PC-3 (cell line): Measurements from ENCODE around the gene SPATA6. TPM values are rescaled to one million over a fixed set of nuclear protein-coding genes. Genes with fewer than 3 reads are reported as not detected.
"Not testable (repeated sequence)": the region's sequence is repeated elsewhere in the genome, so short reads cannot be mapped to it uniquely, and the experiment has no call there.

Experiments
- ATAC-seq: fragments of 200-7000 bp; cut with Tn5 transposase; 2 replicates; pipeline ENCODE4 v1.9.1; 2020; ENCODE audit warnings: mild to moderate bottlenecking, moderate library complexity
- BruUV-seq: library from RNA; stranded (reverse); fragments of 400-500 nt; replicated peaks from 2 replicates; lab custom pipeline; 2021; lab: Mats Ljungman, UMichigan
- CTCF ChIA-PET: fragments of 300-600 bp; sonication (Branson Sonifier 250); formaldehyde crosslinking; loops from one replicate; lab custom pipeline; 2022; ENCODE audit warnings: antibody characterized with exemption; lab: Charles Lee
- POLR2A ChIA-PET: fragments of 300-600 bp; sonication (Branson Sonifier 250); formaldehyde crosslinking; loops from one replicate; lab custom pipeline; 2022; ENCODE audit warnings: antibody characterized with exemption; ENCODE audit not compliant: unreplicated experiment; lab: Charles Lee
- DNase-seq: peaks from one replicate; pipeline ENCODE4 v3.0.0-alpha.2; 2015
- H2AFZ ChIP-seq: fragments of 300-600 bp; sonication (generic); 2 replicates; pipeline ENCODE4 v1.6.0; 2016; ENCODE audit warnings: antibody characterized with exemption, low read length
- H3F3A ChIP-seq: fragments of 300-600 bp; sonication (generic); one replicate; pipeline ENCODE4 v1.6.0; 2017; ENCODE audit warnings: antibody characterized with exemption, low read length, control low read depth, mild to moderate bottlenecking; ENCODE audit not compliant: unreplicated experiment
- H3K27ac ChIP-seq: fragments of 300-600 bp; sonication (generic); 2 replicates; pipeline ENCODE4 v1.5.1; 2016; ENCODE audit warnings: mild to moderate bottlenecking, low read length
- H3K27me3 ChIP-seq: fragments of 300-600 bp; sonication (generic); 2 replicates; pipeline ENCODE4 v1.6.1; 2016; ENCODE audit warnings: low read length, mixed read lengths
- H3K36me3 ChIP-seq: fragments of 300-600 bp; sonication (generic); 2 replicates; pipeline ENCODE4 v1.6.1; 2016; ENCODE audit warnings: low read depth, mixed run types, low read length, mixed read lengths
- H3K4me1 ChIP-seq: fragments of 300-600 bp; sonication (generic); 2 replicates; pipeline ENCODE4 v1.5.1; 2016; ENCODE audit warnings: low read length; ENCODE audit not compliant: insufficient read depth
- H3K4me2 ChIP-seq: fragments of 300-600 bp; sonication (generic); 2 replicates; pipeline ENCODE4 v1.6.0; 2016; ENCODE audit warnings: low read length
- H3K4me3 ChIP-seq: fragments of 300-600 bp; sonication (generic); 2 replicates; pipeline ENCODE4 v1.5.1; 2016; ENCODE audit warnings: mild to moderate bottlenecking, low read length, mixed read lengths
- H3K79me2 ChIP-seq: fragments of 300-600 bp; sonication (generic); 2 replicates; pipeline ENCODE4 v1.6.1; 2017; ENCODE audit warnings: low read length, mixed read lengths
- H3K9ac ChIP-seq: fragments of 300-600 bp; sonication (generic); 2 replicates; pipeline ENCODE4 v1.6.0; 2016; ENCODE audit warnings: mild to moderate bottlenecking, low read length
- H3K9me2 ChIP-seq: fragments of 300-600 bp; sonication (generic); replicated peaks from 2 replicates; pipeline ENCODE4 v1.6.1; 2016; ENCODE audit warnings: mixed run types, low read length, mixed read lengths
- H3K9me3 ChIP-seq: fragments of 300-600 bp; sonication (generic); 2 replicates; pipeline ENCODE4 v1.6.1; 2016; ENCODE audit warnings: low read length, mixed read lengths
- H4K20me1 ChIP-seq: fragments of 300-600 bp; sonication (generic); 2 replicates; pipeline ENCODE4 v1.6.1; 2016; ENCODE audit warnings: low read length, mixed read lengths
- EZH2 ChIP-seq: fragments of 300-600 bp; sonication (generic); IDR thresholded peaks from one replicate; pipeline ENCODE4 v1.6.1; 2017; ENCODE audit warnings: antibody characterized with exemption, mild to moderate bottlenecking, low read length; ENCODE audit not compliant: unreplicated experiment
- EZH2phosphoT487 ChIP-seq: fragments of 300-600 bp; sonication (generic); IDR thresholded peaks from 2 replicates; pipeline ENCODE4 v1.6.1; 2018; ENCODE audit warnings: mild to moderate bottlenecking, antibody characterized with exemption, low read length, borderline replicate concordance
- intact Hi-C: fragments of 100-400 bp; cut with micrococcal nuclease; formaldehyde crosslinking; loops from 2 replicates; pipeline ENCODE4 v1.9.0; 2023
- total RNA-seq: library from RNA; depleted of rRNA; stranded (reverse); fragments of >200 nt; gene quantifications from 2 replicates; pipeline ENCODE4 v1.2.3, GENCODE V29; 2014
- TF ChIP-seq, protein P1 (sequence below): fragments of 300-600 bp; sonication (generic); conservative IDR thresholded peaks from 2 replicates; pipeline ENCODE4 v1.5.1; 2017; ENCODE audit warnings: antibody characterized with exemption, low read depth, mild to moderate bottlenecking, low read length

The SPATA6 gene
- total RNA-seq, 1 experiment from 2014 or later = 0.40 TPM

DNA sequence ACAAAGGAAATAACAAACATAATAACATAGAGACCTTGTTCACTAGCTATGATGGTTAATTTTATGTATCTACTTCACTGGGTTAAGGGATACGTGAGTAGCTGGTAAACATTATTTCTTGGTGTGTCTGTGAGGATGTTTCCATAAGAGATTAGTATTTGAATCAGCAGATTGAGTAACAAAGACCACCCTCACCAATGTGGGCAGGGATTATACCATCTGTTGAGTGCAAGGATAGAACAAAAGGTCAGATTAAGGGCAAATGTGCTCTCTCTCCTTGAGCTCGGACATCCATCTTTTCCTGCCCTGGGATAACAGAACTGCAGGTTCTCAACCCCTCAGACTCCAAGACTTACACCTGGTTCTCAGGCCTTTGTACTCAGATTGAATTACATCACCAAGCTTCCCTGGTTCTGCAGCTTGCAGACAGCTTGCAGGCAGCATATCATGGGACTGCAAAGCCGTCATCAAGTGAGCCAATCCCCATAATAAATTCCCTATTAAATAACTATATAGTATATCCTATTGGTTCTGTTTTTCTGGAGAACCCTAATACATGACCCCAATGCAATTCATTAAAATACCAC is 9.2 kb downstream of the SPATA6 start:
- no peaks in the 10 kb centered on the region for H3K9me3 ChIP-seq
- H4K20me1 ChIP-seq = no peaks in the 10 kb centered on the region
- no peaks in the 10 kb centered on the region for H3F3A ChIP-seq
- ATAC-seq (no peak), DNase-seq (no peak)
- TF ChIP-seq EZH2 (no peak), EZH2phosphoT487 (no peak)
- TF ChIP-seq, protein P1, sequence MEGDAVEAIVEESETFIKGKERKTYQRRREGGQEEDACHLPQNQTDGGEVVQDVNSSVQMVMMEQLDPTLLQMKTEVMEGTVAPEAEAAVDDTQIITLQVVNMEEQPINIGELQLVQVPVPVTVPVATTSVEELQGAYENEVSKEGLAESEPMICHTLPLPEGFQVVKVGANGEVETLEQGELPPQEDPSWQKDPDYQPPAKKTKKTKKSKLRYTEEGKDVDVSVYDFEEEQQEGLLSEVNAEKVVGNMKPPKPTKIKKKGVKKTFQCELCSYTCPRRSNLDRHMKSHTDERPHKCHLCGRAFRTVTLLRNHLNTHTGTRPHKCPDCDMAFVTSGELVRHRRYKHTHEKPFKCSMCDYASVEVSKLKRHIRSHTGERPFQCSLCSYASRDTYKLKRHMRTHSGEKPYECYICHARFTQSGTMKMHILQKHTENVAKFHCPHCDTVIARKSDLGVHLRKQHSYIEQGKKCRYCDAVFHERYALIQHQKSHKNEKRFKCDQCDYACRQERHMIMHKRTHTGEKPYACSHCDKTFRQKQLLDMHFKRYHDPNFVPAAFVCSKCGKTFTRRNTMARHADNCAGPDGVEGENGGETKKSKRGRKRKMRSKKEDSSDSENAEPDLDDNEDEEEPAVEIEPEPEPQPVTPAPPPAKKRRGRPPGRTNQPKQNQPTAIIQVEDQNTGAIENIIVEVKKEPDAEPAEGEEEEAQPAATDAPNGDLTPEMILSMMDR = no peak
- intact Hi-C loops = no loop called here
- ChIA-PET POLR2A (no interaction called here), CTCF (no interaction called here)
- H3K4me2 ChIP-seq = no peak overlapping the region
- no peak overlapping the region for H3K27ac ChIP-seq
- H3K9ac ChIP-seq = no peak overlapping the region
- H3K79me2 ChIP-seq = no peaks in the 10 kb centered on the region
- H3K27me3 ChIP-seq = no peaks in the 10 kb centered on the region
- no TSS peak for BruUV-seq
- H3K36me3 ChIP-seq = no peaks in the 10 kb centered on the region
- H3K4me3 ChIP-seq = no peak overlapping the region
- H3K9me2 ChIP-seq = no peaks in the 10 kb centered on the region
- no peaks in the 10 kb centered on the region for H3K4me1 ChIP-seq
- no peak overlapping the region for H2AFZ ChIP-seq

DNA sequence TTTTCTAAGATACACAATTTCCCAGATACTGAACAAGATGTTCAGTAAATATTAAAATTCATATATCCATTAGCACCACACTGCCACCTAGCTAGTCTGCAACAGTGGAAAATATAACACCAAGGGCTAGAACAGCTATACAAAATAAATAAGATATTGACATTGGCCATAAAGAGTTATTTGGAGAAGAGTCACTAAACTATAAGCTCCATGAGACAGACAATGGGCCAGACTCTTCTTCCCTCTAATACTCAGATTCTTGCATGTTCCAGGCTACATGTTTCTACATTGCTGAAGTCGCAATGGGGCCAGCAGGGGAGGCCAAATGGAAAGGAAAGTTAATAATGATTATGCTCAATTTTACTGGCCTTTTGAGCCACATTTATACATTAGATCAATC is 21.5 kb downstream of the SPATA6 start:
- H3K27me3 ChIP-seq = no peaks in the 10 kb centered on the region
- TF ChIP-seq, protein P1 = peak; percentile 57
- no peak for TF ChIP-seq EZH2
- TF ChIP-seq EZH2phosphoT487 = no peak
- no peak overlapping the region for H3K4me3 ChIP-seq
- ChIA-PET POLR2A (no interaction called here), CTCF (interaction anchor here (0.7 kb wide), 2 partner anchors 47 to 94 kb away, joined by 4 to 6 read pairs; no protein-coding TSS in a partner anchor)
- intact Hi-C loops = loop anchor here (2.0 kb wide), 1 partner anchor 94 kb away; no protein-coding TSS in a partner anchor
- H3F3A ChIP-seq = no peaks in the 10 kb centered on the region
- no peaks in the 10 kb centered on the region for H3K9me2 ChIP-seq
- H4K20me1 ChIP-seq = no peaks in the 10 kb centered on the region
- H3K27ac ChIP-seq = no peak overlapping the region
- H2AFZ ChIP-seq = no peak overlapping the region
- H3K4me2 ChIP-seq = no peak overlapping the region
- H3K4me1 ChIP-seq = no peaks in the 10 kb centered on the region
- no peak overlapping the region for H3K9ac ChIP-seq
- DNase-seq = peak; percentile 26
- no peaks in the 10 kb centered on the region for H3K36me3 ChIP-seq
- H3K9me3 ChIP-seq = no peaks in the 10 kb centered on the region
- no TSS peak for BruUV-seq
- peak; percentile 69 for ATAC-seq
- H3K79me2 ChIP-seq = no peaks in the 10 kb centered on the region

DNA sequence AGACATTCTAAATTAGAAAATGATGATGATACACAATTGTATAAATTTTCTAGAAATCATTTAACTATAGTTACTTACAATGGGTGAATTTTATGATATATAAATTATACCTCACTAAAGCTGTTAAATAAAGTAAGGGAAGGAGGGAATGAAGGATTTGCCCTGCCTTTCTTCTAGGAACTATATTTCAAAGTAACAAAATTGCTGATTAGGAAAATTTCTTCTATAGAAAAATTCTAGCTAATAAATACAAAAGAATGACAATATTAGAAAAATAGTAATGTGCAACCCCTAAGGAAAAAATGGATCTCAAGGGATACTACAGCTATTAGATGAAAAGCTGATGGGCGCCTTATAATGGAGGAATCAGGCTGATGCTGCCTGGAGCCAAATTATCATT is 23.1 kb downstream of the SPATA6 start:
- POLR2A ChIA-PET = interaction anchor here (0.6 kb wide), 1 partner anchor 715 kb away, joined by 7 read pairs; no protein-coding TSS in a partner anchor

DNA sequence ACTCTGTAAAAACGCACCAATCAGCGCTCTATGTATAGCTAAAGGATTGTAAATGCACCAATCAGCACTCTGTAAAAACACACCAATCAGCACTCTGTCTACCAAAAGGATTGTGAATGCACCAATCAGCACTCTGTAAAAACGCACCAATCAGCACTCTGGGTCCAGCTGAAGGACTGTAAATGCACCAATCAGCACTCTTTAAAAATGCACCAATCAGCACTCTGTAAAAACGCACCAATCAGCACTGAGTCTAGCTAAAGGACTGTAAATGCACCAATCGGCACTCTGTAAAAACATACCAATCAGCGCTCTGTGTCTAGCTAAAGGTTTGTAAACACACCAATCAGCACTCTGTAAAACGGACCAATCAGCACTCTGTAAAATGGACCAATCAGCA is 27.8 kb downstream of the SPATA6 start:
- intact Hi-C loops, POLR2A ChIA-PET, H3K9me2 ChIP-seq, DNase-seq, BruUV-seq, H3K4me1 ChIP-seq, ATAC-seq, H4K20me1 ChIP-seq, H3K4me2 ChIP-seq, H2AFZ ChIP-seq, H3K9ac ChIP-seq, H3K9me3 ChIP-seq, H3F3A ChIP-seq, CTCF ChIA-PET, H3K79me2 ChIP-seq, H3K27me3 ChIP-seq, H3K36me3 ChIP-seq, H3K27ac ChIP-seq, H3K4me3 ChIP-seq: not testable (repeated sequence)

More for the DNA sequence above, 23.1 kb downstream of the SPATA6 start:
- H3K27me3 ChIP-seq = no peaks in the 10 kb centered on the region
- no peaks in the 10 kb centered on the region for H4K20me1 ChIP-seq
- no peak overlapping the region for H3K4me3 ChIP-seq
- no peaks in the 10 kb centered on the region for H3K9me3 ChIP-seq
- ATAC-seq (no peak), DNase-seq (no peak)
- no peaks in the 10 kb centered on the region for H3K4me1 ChIP-seq
- no peak overlapping the region for H3K9ac ChIP-seq
- CTCF ChIA-PET = interaction anchor here (0.9 kb wide), 1 partner anchor 49 kb away, joined by 3 read pairs; no protein-coding TSS in a partner anchor
- no peak overlapping the region for H2AFZ ChIP-seq
- H3F3A ChIP-seq = no peaks in the 10 kb centered on the region
- H3K9me2 ChIP-seq = no peaks in the 10 kb centered on the region
- no peak overlapping the region for H3K27ac ChIP-seq
- intact Hi-C loops = no loop called here
- no peaks in the 10 kb centered on the region for H3K36me3 ChIP-seq
- H3K4me2 ChIP-seq = no peak overlapping the region
- H3K79me2 ChIP-seq = no peaks in the 10 kb centered on the region
- BruUV-seq = no TSS peak
- TF ChIP-seq EZH2phosphoT487 (no peak), EZH2 (no peak)
- TF ChIP-seq, protein P1 = no peak
